Calu3 (cell line): ENCODE measurements around the gene ATP5PF. TPM values are rescaled to one million over a fixed set of nuclear protein-coding genes. Genes with fewer than 3 reads are reported as not detected.
"Not testable (repeated sequence)": the region's sequence is repeated elsewhere in the genome, so short reads cannot be mapped to it uniquely, and the experiment has no call there.

Experiments used
- BruUV-seq: library from RNA; stranded (reverse); fragments of 400-500 nt; replicated peaks from 2 replicates; lab custom pipeline; 2021; lab: Mats Ljungman, UMichigan
- CTCF ChIA-PET: fragments of 300-600 bp; sonication (Branson Sonifier 250); formaldehyde crosslinking; loops from one replicate; lab custom pipeline; 2022; ENCODE audit warnings: antibody characterized with exemption; lab: Charles Lee
- DNase-seq: peaks from one replicate; pipeline ENCODE4 v3.0.0; 2022
- H3K27ac Mint-ChIP-seq: one replicate; pipeline ENCODE4 v1.8.0; 2022; ENCODE audit warnings: mixed read lengths; ENCODE audit not compliant: unreplicated experiment
- H3K27me3 Mint-ChIP-seq: one replicate; pipeline ENCODE4 v1.8.0; 2022; ENCODE audit warnings: mixed read lengths; ENCODE audit not compliant: unreplicated experiment
- H3K36me3 Mint-ChIP-seq: one replicate; pipeline ENCODE4 v1.8.0; 2022; ENCODE audit warnings: mild to moderate bottlenecking, moderate library complexity, mixed read lengths; ENCODE audit not compliant: insufficient read depth, unreplicated experiment
- H3K4me1 Mint-ChIP-seq: one replicate; pipeline ENCODE4 v1.8.0; 2022; ENCODE audit warnings: mild to moderate bottlenecking, low read depth, mixed read lengths; ENCODE audit not compliant: unreplicated experiment
- H3K4me3 Mint-ChIP-seq: one replicate; pipeline ENCODE4 v1.8.0; 2022; ENCODE audit warnings: mild to moderate bottlenecking, low read depth, moderate library complexity, mixed read lengths; ENCODE audit not compliant: unreplicated experiment
- H3K9me3 Mint-ChIP-seq: one replicate; pipeline ENCODE4 v1.8.0; 2022; ENCODE audit warnings: low read depth, mixed read lengths; ENCODE audit not compliant: unreplicated experiment
- CTCF ChIP-seq: fragments of 200-600 bp; IDR thresholded peaks from one replicate; pipeline ENCODE4 v1.8.0; 2022; ENCODE audit warnings: antibody characterized with exemption; ENCODE audit not compliant: unreplicated experiment
- intact Hi-C: fragments of 100-400 bp; cut with micrococcal nuclease; formaldehyde crosslinking; loops from one replicate; pipeline ENCODE4 v1.10.0; 2022; ENCODE audit not compliant: unreplicated experiment
- total RNA-seq: library from RNA; stranded (reverse); gene quantifications from 2 replicates; pipeline ENCODE4 v1.2.3, GENCODE V29; 2022

Gene ATP5PF
- total RNA-seq, 1 experiment from 2014 or later = 95.2 TPM

GRCh38 chr21:25722631-25723030 lies 12.1 kb downstream of the ATP5PF start:
- CTCF ChIA-PET = no interaction called here
- H3K36me3 Mint-ChIP-seq = peaks cover 11% of the 10 kb centered on the region

GRCh38 chr21:25721987-25722386 lies 12.7 kb downstream of the ATP5PF start:
- TF ChIP-seq CTCF = no peak
- Mint-ChIP-seq H3K36me3 (peaks cover 11% of the 10 kb centered on the region), H3K4me3 (no peak overlapping the region), H3K27me3 (no peaks in the 10 kb centered on the region), H3K27ac (no peak overlapping the region), H3K9me3 (no peaks in the 10 kb centered on the region), H3K4me1 (no peaks in the 10 kb centered on the region)
- CTCF ChIA-PET = no interaction called here
- DNase-seq = no peak
- BruUV-seq = no TSS peak
- intact Hi-C loops = no loop called here

More at GRCh38 chr21:25722631-25723030, 12.1 kb downstream of the ATP5PF start:
- Mint-ChIP-seq H3K4me3 (no peak overlapping the region), H3K4me1 (no peaks in the 10 kb centered on the region), H3K27me3 (no peaks in the 10 kb centered on the region), H3K27ac (no peak overlapping the region), H3K9me3 (no peaks in the 10 kb centered on the region)
- TF ChIP-seq CTCF = no peak
- intact Hi-C loops = no loop called here
- BruUV-seq = no TSS peak
- no peak for DNase-seq

GRCh38 chr21:25717491-25718147 lies 17.1 kb downstream of the ATP5PF start:
- DNase-seq = no peak
- no peaks in the 10 kb centered on the region for H3K27me3 Mint-ChIP-seq
- intact Hi-C loops = no loop called here
- H3K36me3 Mint-ChIP-seq = no peaks in the 10 kb centered on the region
- H3K27ac Mint-ChIP-seq = no peak overlapping the region
- no peaks in the 10 kb centered on the region for H3K9me3 Mint-ChIP-seq
- no TSS peak for BruUV-seq
- no peak for TF ChIP-seq CTCF
- no peaks in the 10 kb centered on the region for H3K4me1 Mint-ChIP-seq
- H3K4me3 Mint-ChIP-seq = no peak overlapping the region
- CTCF ChIA-PET = no interaction called here

GRCh38 chr21:25714066-25714465 lies 20.6 kb downstream of the ATP5PF start:
- H3K27me3 Mint-ChIP-seq, H3K27ac Mint-ChIP-seq, BruUV-seq, H3K9me3 Mint-ChIP-seq, CTCF ChIA-PET, H3K4me1 Mint-ChIP-seq, DNase-seq, H3K36me3 Mint-ChIP-seq, H3K4me3 Mint-ChIP-seq, intact Hi-C loops: not testable (repeated sequence)

- CTCF ChIA-PET = no interaction called here
- H3K4me3 Mint-ChIP-seq = no peak overlapping the region
- BruUV-seq = no TSS peak
- H3K36me3 Mint-ChIP-seq = no peaks in the 10 kb centered on the region
- H3K9me3 Mint-ChIP-seq = no peaks in the 10 kb centered on the region
- TF ChIP-seq CTCF = no peak
- intact Hi-C loops = no loop called here
- no peaks in the 10 kb centered on the region for H3K27me3 Mint-ChIP-seq
- no peak overlapping the region for H3K27ac Mint-ChIP-seq
- H3K4me1 Mint-ChIP-seq = no peaks in the 10 kb centered on the region
- no peak for DNase-seq
These were observed 24.2 kb downstream of the ATP5PF start for GRCh38 chr21:25710550-25710949.
